PFSK-1 (cell line): ENCODE results near the gene ZDHHC8.

ENCODE experiments used
- FOXP2 ChIP-seq: optimal IDR thresholded peaks from 2 replicates; pipeline ENCODE3; 2011; ENCODE audit warnings: borderline replicate concordance, control low read depth, inconsistent platforms; ENCODE audit not compliant: insufficient read depth; ENCODE audit errors: extremely low read length, extremely low read depth
- POLR2AphosphoS5 ChIP-seq: IDR thresholded peaks from 2 replicates; pipeline ENCODE4 v1.6.1; 2012; ENCODE audit warnings: low read depth, mild to moderate bottlenecking, control low read depth, low read length, moderate library complexity
- SIN3A ChIP-seq: IDR thresholded peaks from 2 replicates; pipeline ENCODE4 v1.6.1; 2012; ENCODE audit warnings: mild to moderate bottlenecking, low read length, moderate library complexity, borderline replicate concordance; ENCODE audit not compliant: insufficient read depth
- TAF1 ChIP-seq: IDR thresholded peaks from 2 replicates; pipeline ENCODE4 v1.6.1; 2012; ENCODE audit warnings: low read length, control low read depth, borderline replicate concordance; ENCODE audit not compliant: insufficient read depth
- TF ChIP-seq, protein P1 (sequence below), 2 experiments: IDR thresholded peaks; 2 replicates each; pipeline versions ENCODE4 v1.6.1 to v1.8.0; 2011 to 2012; ENCODE audit warnings: low read depth in 2 of 2, low read length in 2 of 2, control low read depth in 1 of 2, inconsistent platforms in 1 of 2, mild to moderate bottlenecking in 1 of 2, moderate library complexity in 1 of 2; ENCODE audit not compliant: insufficient read depth in 1 of 2

Gene ZDHHC8

DNA sequence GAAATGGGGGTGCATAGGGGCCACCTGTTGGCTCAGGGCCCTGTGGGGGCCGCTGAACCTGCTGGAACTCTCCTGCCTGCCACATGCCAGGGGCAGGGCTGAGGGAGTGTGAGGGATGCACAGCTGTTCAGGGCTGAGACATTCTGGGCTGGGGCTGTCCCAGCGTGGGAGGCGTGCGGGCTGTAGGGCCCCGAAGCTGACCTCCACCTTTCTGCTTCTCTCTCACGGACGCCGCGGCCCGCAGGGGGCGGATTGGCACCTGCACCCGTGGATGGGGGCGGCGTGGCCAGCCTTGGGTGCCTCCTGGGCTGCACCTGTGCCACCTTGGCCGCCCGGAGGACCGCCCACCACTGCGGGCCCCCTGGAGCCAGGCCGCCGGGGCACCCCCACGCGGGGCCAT is 15.2 kb downstream of the ZDHHC8 start:
- no peak for TF ChIP-seq POLR2AphosphoS5

DNA sequence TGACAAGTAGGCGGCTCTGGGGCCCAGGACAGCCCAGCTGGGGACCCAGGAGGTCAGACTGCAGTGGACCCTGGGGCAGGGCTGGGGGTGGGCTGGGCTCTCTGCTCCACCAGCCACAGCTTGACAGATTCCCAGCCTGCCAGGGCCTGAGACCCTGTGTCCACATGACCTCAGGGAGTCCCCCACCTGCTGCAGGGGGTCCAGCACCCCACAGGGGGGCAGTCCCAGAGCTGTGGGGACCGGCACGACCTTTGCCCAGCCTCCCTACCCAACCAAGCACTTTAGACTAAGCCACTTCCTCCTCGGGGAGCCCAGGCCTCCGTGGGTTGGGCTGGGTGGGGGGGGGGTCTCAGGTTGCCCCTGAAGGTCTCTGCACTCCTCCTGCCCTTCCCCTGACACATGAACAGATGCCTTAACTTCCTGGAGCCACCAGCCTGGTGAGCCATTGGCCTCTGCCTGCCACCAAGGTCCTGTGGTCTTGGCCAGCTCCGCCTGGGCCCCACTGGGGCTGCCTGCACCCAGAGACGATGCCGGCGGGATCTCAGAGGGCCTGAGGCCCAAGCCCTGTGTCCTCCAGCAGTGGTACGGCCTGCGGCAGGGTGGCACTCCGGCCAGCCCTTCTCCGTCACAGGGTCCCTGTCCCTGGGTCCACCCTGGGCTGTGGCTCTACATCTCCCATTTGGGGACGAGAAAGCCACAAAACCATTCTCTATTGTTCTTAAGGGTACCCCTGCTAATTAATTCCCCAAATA is 15.8 kb downstream of the ZDHHC8 start:
- TF ChIP-seq TAF1: no peak
- no peak for TF ChIP-seq SIN3A
- TF ChIP-seq POLR2AphosphoS5: no peak
- TF ChIP-seq, protein P1, sequence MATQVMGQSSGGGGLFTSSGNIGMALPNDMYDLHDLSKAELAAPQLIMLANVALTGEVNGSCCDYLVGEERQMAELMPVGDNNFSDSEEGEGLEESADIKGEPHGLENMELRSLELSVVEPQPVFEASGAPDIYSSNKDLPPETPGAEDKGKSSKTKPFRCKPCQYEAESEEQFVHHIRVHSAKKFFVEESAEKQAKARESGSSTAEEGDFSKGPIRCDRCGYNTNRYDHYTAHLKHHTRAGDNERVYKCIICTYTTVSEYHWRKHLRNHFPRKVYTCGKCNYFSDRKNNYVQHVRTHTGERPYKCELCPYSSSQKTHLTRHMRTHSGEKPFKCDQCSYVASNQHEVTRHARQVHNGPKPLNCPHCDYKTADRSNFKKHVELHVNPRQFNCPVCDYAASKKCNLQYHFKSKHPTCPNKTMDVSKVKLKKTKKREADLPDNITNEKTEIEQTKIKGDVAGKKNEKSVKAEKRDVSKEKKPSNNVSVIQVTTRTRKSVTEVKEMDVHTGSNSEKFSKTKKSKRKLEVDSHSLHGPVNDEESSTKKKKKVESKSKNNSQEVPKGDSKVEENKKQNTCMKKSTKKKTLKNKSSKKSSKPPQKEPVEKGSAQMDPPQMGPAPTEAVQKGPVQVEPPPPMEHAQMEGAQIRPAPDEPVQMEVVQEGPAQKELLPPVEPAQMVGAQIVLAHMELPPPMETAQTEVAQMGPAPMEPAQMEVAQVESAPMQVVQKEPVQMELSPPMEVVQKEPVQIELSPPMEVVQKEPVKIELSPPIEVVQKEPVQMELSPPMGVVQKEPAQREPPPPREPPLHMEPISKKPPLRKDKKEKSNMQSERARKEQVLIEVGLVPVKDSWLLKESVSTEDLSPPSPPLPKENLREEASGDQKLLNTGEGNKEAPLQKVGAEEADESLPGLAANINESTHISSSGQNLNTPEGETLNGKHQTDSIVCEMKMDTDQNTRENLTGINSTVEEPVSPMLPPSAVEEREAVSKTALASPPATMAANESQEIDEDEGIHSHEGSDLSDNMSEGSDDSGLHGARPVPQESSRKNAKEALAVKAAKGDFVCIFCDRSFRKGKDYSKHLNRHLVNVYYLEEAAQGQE (IDR thresholded peaks at IDR 0.05; ENCODE audit: insufficient read depth in 1 of 2, low read depth in 2 of 2, low read length in 2 of 2): no peak
- TF ChIP-seq FOXP2: no peak

DNA sequence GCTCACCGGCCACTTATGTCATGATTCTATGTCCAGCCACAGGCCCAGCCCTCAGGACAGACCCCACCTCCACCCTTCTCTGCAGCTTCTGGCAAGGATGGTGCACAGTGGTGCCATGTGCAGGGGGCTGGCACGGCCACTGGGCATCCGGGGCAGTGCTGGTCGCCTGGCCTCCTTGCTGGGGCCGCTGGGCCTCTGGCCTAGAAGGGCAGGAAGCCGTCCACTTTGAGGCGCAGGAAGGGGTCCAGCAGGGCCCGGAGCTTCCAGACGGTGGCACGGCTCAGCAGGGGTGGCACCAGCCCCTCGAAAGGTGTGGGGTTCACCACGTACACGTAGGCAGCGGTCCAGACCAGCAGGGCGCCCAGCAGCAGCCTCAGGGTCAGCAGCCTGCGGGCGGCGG is 16.8 kb downstream of the ZDHHC8 start:
- no peak for TF ChIP-seq TAF1
- TF ChIP-seq, protein P1 (IDR thresholded peaks at IDR 0.05; ENCODE audit: insufficient read depth in 1 of 2, low read depth in 2 of 2, low read length in 2 of 2): no peak
- no peak for TF ChIP-seq SIN3A
- TF ChIP-seq POLR2AphosphoS5: no peak
- no peak for TF ChIP-seq FOXP2

DNA sequence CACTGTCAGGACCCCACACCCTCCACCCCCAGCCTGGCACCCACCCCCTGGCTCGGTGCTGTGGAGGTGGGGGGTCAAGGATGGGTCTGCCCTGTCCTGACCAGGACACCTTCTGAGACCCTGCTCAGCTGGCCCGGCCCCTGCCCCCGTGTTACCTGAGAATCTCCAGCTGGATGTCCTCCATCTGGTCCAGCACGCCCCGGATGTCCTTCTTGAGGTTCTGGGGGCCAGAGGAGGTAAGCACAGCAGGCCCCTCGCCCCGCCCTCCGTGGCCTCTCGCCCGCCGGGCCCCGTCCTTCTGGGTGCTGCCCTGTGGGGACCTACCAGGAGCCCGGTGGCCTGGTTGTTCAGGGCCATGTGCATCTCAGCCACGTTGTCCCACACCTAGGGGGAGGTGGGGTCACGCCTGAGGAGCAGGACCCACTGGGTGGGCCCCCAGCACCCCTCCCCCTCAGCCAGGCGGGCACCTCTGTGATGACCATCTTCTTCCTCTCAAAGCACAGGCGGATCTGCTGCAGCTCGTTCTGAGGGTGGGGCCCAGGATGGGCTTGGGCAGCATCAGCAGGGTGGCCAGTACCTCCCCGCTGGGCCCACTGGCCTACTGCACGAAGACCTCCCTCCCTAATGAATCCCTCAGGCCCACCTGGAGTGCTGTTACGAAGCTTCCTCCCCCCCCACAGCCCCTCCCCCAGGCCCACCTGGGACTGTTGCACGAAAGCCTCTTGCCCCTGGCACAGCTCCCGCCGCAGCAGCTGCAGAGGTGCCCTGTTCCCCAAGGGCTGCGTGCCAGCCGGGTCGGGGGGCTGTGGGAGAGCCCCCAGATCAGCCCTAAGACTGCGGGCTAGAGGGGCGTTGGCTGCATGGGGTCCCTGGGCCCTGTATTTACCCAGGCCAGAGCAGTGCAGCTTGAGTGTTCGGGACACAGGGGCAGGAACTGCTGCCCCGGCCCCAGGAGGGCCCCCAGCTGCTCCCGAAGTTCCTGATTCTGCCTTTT is 17.9 kb downstream of the ZDHHC8 start:
- no peak for TF ChIP-seq POLR2AphosphoS5

DNA sequence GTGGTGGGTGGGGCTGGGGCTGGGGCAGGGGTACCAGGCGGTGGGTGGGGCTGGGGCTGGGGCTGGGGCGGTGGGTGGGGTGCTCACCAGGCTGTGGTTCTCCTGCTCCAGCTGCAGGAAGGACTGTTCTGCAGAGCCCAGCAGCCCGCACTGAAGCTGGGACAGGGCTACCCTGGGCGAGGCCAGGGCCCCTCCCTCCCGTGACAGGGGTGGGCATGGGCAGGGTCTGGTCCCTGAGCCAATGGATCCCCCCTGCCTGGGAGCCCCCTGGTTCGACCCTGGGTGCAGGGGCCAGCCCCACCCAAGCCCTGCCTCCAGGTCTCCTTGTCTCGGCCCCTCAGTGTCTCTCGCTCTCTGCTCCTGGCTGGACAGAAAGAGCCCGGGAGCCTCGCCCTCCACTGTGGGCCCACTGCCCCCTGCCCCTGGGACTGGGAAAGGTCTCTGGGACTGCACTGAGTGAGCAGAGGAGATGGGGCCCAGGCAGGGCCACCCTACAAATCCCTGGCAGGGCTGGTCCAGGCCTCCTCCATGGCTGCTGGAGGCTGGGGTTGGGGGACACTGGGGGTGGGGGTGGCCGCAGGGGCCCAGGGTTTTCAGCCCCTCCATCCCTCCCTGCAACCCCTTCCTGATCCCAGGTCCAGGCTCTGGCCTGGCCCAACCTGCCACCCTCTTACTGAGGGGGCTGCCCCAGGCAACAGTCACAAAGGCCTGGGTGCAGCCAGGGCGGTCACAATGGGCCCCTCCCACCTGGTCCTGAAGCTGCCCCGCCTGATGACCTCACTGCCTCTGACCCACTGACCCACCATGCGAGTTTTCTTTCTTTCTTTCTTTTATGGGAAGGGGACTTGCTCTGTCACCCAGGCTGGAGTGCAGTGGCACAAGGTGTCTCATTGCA is 19.0 kb downstream of the ZDHHC8 start, which contains the start of gene CCDC188:
CCDC188 (minus strand) TSS at position 675 of the 895 bp plus-strand sequence; CDS start at position 606, 69 bp downstream.
- TF ChIP-seq FOXP2 (no peak), TAF1 (no peak), SIN3A (no peak), POLR2AphosphoS5 (no peak)
- TF ChIP-seq, protein P1 (IDR thresholded peaks at IDR 0.05; ENCODE audit: insufficient read depth in 1 of 2, low read depth in 2 of 2, low read length in 2 of 2): no peak
